Loucy (cell line): Measurements from ENCODE around the gene ALG12.

Experiments
- H2AFZ ChIP-seq: fragments of 200-600 bp; sonication (generic); 2 replicates; pipeline ENCODE4 v1.6.0; 2016; ENCODE audit warnings: antibody characterized with exemption, mild to moderate bottlenecking, low read length, moderate library complexity
- H3F3A ChIP-seq: fragments of 200-600 bp; 2 replicates; pipeline ENCODE4 v1.6.0; 2016; ENCODE audit warnings: antibody characterized with exemption, low read depth, mild to moderate bottlenecking
- H3K27me3 ChIP-seq: fragments of 200-600 bp; sonication (generic); 2 replicates; pipeline ENCODE4 v1.6.1; 2014; ENCODE audit warnings: low read length, mild to moderate bottlenecking; ENCODE audit not compliant: insufficient read depth, poor library complexity, severe bottlenecking
- H3K36me3 ChIP-seq: fragments of 200-600 bp; sonication (generic); 2 replicates; pipeline ENCODE4 v1.6.1; 2016; ENCODE audit warnings: low read length; ENCODE audit not compliant: insufficient read depth
- H3K4me1 ChIP-seq: fragments of 200-600 bp; sonication (generic); 2 replicates; pipeline ENCODE4 v1.5.1; 2014; ENCODE audit warnings: low read length, mild to moderate bottlenecking; ENCODE audit not compliant: insufficient read depth, poor library complexity, severe bottlenecking
- H3K4me2 ChIP-seq: fragments of 200-600 bp; sonication (generic); 2 replicates; pipeline ENCODE4 v1.6.0; 2014; ENCODE audit warnings: antibody characterized with exemption, low read length, low read depth, mild to moderate bottlenecking; ENCODE audit not compliant: poor library complexity, severe bottlenecking
- H3K4me3 ChIP-seq: fragments of 200-600 bp; sonication (generic); 2 replicates; pipeline ENCODE4 v1.5.1; 2014; ENCODE audit warnings: low read length, mild to moderate bottlenecking, mixed read lengths; ENCODE audit not compliant: poor library complexity, severe bottlenecking
- H3K79me2 ChIP-seq: fragments of 200-600 bp; sonication (generic); 2 replicates; pipeline ENCODE4 v1.6.1; 2014; ENCODE audit warnings: low read length; ENCODE audit not compliant: insufficient read depth
- H3K9ac ChIP-seq: fragments of 200-600 bp; sonication (generic); 2 replicates; pipeline ENCODE4 v1.6.0; 2014; ENCODE audit warnings: mild to moderate bottlenecking, low read depth, low read length, moderate library complexity; ENCODE audit not compliant: poor library complexity, severe bottlenecking
- H3K9me2 ChIP-seq: fragments of 200-600 bp; sonication (generic); replicated peaks from 2 replicates; pipeline ENCODE4 v1.6.1; 2016; ENCODE audit warnings: low read depth, low read length, mixed read lengths
- H3K9me3 ChIP-seq: fragments of 200-600 bp; sonication (generic); 2 replicates; pipeline ENCODE4 v1.6.1; 2014; ENCODE audit warnings: mild to moderate bottlenecking, antibody characterized with exemption, low read length, low read depth; ENCODE audit not compliant: insufficient read depth
- H4K20me1 ChIP-seq: fragments of 200-600 bp; sonication (generic); 2 replicates; pipeline ENCODE4 v1.6.0; 2014; ENCODE audit warnings: antibody characterized with exemption, low read length, mild to moderate bottlenecking; ENCODE audit not compliant: insufficient read depth, poor library complexity, severe bottlenecking
- CTCF ChIP-seq: fragments of 200-600 bp; sonication (generic); conservative IDR thresholded peaks from 2 replicates; pipeline ENCODE4 v1.5.1; 2014; ENCODE audit warnings: mild to moderate bottlenecking, antibody characterized with exemption, low read length
- EZH2phosphoT487 ChIP-seq: fragments of 200-600 bp; IDR thresholded peaks from 2 replicates; pipeline ENCODE4 v1.6.1; 2018; ENCODE audit warnings: antibody characterized with exemption, mild to moderate bottlenecking, moderate library complexity, borderline replicate concordance

ALG12 gene

GRCh38 chr22:49856766-49857618 is 61.2 kb downstream of the ALG12 start:
- H2AFZ ChIP-seq = no peak overlapping the region
- peak overlapping the region; percentile 90 for H3K4me2 ChIP-seq
- peak overlapping the region; percentile 79 for H3K4me3 ChIP-seq
- no peaks in the 10 kb centered on the region for H3K9me2 ChIP-seq
- H3K9me3 ChIP-seq = no peaks in the 10 kb centered on the region
- H3K4me1 ChIP-seq = peaks cover 59% of the 10 kb centered on the region
- no peaks in the 10 kb centered on the region for H3K27me3 ChIP-seq
- peak overlapping the region; percentile 48 for H3K9ac ChIP-seq
- H3K79me2 ChIP-seq = peaks cover 80% of the 10 kb centered on the region
- no peaks in the 10 kb centered on the region for H3K36me3 ChIP-seq
- peaks cover 9% of the 10 kb centered on the region for H3F3A ChIP-seq
- TF ChIP-seq EZH2phosphoT487 = no peak
- TF ChIP-seq CTCF = no peak
- peaks cover 75% of the 10 kb centered on the region for H4K20me1 ChIP-seq

GRCh38 chr22:49856343-49856742 is 61.9 kb downstream of the ALG12 start:
- H3K79me2 ChIP-seq = peaks cover 77% of the 10 kb centered on the region

GRCh38 chr22:49855251-49855911 is 62.9 kb downstream of the ALG12 start:
- H4K20me1 ChIP-seq = peaks cover 59% of the 10 kb centered on the region
- H3K9me2 ChIP-seq = no peaks in the 10 kb centered on the region
- TF ChIP-seq CTCF (no peak), EZH2phosphoT487 (no peak)
- H3K9ac ChIP-seq = peak overlapping the region; percentile 90
- peaks cover 77% of the 10 kb centered on the region for H3K79me2 ChIP-seq
- H2AFZ ChIP-seq = no peak overlapping the region
- peaks cover 9% of the 10 kb centered on the region for H3F3A ChIP-seq
- H3K9me3 ChIP-seq = no peaks in the 10 kb centered on the region
- H3K27me3 ChIP-seq = no peaks in the 10 kb centered on the region
- peaks cover 68% of the 10 kb centered on the region for H3K4me1 ChIP-seq
- no peaks in the 10 kb centered on the region for H3K36me3 ChIP-seq
- H3K4me2 ChIP-seq = peak overlapping the region; percentile 90
- peak overlapping the region; percentile 79 for H3K4me3 ChIP-seq

More at GRCh38 chr22:49856343-49856742, 61.9 kb downstream of the ALG12 start:
- TF ChIP-seq CTCF (no peak), EZH2phosphoT487 (no peak)
- H3K4me2 ChIP-seq = peak overlapping the region; percentile 90
- peak overlapping the region; percentile 90 for H3K9ac ChIP-seq
- H4K20me1 ChIP-seq = peaks cover 69% of the 10 kb centered on the region
- no peaks in the 10 kb centered on the region for H3K9me3 ChIP-seq
- no peak overlapping the region for H2AFZ ChIP-seq
- peak overlapping the region; percentile 79 for H3K4me3 ChIP-seq
- H3K27me3 ChIP-seq = no peaks in the 10 kb centered on the region
- H3K9me2 ChIP-seq = no peaks in the 10 kb centered on the region
- peaks cover 9% of the 10 kb centered on the region for H3F3A ChIP-seq
- peaks cover 59% of the 10 kb centered on the region for H3K4me1 ChIP-seq
- H3K36me3 ChIP-seq = no peaks in the 10 kb centered on the region
